ENCODE data around the gene FXN.
"Not testable (repeated sequence)": the region's sequence is repeated elsewhere in the genome, so short reads cannot be mapped to it uniquely, and the experiment has no call there.

GRCh38 chr9:69112646-69113045 lies 77.1 kb downstream of the FXN start:
- not testable (repeated sequence) for TF ChIP-seq CTCF (IDR thresholded peaks at IDR 0.05; ENCODE audit: borderline replicate concordance, extremely low read depth, low read length, poor library complexity, severe bottlenecking); EZH2 (IDR thresholded peaks at IDR 0.05; ENCODE audit: borderline replicate concordance, low read depth, low read length, severe bottlenecking)

Data from DND-41 (cell line).